HuH-7.5 (cell line): ENCODE results near the gene TMEM273.

Source experiments
- DNase-seq: peaks from one replicate; pipeline ENCODE4 v3.0.0; 2011; ENCODE audit warnings: low spot score

Gene TMEM273

DNA sequence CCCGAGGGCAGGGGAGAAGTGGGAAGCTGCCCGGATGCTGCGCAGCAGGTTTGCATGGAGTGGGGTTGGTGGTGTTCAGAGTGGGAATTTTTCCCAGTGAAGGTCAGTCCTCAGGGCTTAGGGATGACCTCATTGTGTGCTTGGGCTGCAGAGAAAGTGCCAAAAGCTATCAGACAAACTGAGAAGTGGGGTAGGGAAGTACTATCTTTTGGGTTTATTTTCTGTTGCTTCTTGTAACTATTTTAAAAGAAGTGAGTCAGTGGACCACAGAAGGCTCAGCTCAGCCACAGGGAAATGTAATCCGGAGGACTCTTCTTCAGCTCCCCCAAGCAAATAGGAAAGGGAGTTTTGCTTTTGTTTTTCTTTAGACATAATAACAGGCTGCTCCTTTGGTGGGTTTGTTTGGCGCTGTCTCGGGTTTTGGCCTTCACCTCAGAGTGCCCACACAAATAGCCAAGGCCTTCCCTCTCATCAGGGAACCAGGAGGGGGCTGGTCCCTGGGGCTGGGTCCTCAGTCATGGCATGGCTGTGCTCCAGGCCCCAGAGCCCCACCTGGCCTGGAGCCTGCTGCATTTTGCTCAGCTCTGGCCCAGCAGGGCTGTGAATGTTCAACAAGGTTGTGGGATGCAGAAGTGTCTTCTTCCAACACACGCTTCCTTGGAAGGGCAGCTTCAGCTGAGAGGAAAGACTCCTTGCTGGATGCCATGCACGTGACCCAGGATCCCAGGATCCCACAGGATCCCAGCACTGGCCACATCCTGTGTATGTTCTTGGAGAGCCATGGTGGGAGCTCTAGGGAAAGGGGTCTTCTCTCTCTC lies 49.0 kb downstream of the TMEM273 start:
- no peak for DNase-seq

DNA sequence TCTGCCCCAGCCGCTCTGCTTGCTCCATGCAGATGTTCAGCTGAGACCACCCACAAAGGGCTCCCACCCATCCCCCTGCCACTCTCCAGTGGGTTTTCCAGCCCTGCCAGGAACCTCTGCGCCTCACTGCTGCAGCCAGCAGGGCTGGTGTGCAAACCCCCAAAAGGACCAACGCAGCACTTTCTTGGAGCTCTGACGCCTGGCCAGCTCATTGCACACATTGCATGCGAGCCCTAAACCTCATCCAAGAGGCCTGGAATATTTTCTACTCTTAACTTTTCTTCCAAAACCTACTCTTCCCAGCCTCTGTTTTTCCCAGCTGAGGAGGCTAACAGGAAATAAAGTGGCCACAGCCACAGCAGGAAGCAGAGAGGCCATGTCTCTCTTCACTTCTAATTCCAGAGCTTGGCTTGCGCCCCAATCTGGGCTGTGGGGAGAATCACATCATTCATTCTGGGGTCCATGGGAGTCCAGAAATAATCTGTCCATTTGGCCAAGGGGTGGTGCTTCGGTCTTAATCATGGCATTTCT lies 49.8 kb downstream of the TMEM273 start:
- DNase-seq: no peak

DNA sequence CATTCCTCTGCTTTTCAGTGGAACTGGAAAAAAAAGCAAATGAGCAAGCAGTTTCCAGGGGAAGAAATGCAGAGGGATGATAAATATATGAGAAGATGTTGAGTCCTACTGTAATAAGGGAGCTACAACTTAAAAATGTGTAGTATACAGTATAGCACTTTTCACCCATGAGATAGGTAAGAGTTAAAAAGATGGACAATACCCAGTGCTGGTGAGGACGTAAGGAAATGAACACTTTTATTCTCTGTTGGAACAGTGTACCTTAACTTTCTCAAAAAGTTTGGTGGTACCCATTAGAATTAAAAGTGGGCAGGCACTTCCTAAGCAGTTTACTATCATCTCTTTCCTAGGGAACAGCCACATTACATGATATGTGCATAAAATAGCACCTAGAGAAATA lies 51.7 kb downstream of the TMEM273 start:
- no peak for DNase-seq

DNA sequence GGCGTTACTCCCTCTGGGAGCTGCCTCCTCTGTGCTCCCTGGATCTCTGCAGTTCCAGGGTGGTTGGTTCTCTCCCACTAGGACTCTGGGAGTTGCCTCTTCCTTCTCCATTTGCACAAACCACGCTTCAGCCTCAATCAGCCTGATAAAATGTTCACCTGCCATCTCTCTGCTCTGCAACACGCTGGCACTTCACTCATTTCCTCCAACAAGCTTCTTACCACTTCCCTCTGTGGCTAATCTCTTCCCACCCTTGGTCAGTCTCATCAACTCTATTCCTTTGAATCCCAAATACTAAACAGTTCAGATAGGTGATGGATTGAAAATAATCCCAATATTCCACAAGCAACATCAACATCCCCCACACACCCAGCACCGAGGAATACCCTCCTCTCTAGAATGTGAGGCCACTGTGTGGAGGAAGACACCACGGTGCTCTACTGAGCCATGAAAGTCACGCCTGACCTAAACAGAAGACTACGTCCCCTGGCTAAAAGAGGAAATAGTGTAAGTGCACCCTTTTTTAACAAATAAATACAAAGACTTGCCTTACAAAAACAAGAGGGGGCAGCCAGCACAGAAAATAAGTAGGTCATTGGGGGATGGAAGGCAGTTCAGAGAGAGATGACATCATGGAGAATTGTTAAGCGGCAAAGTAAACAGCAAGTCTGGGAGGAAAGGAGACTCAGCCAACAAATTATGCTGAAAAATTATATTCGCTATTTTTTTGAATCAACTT lies 52.4 kb downstream of the TMEM273 start:
- no peak for DNase-seq

DNA sequence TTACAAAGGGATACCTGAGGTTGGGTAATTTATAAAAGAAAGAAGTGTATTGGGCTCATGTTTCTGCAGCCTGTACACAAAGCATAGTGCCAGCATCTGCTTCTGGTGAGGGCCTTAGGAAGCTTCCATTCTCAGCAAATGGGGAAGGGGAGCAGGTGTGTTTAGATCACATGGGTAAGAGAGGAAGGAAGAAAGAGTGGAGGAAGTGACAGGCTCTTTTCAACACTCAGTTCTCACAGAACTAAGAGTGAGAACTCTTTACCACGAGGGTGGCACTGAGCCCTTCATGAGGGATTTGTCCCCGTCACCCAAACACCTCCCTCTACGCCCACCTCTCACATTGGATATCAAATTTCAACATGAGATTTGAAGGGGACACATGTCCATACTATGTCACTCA lies 53.9 kb downstream of the TMEM273 start:
- DNase-seq: no peak

DNA sequence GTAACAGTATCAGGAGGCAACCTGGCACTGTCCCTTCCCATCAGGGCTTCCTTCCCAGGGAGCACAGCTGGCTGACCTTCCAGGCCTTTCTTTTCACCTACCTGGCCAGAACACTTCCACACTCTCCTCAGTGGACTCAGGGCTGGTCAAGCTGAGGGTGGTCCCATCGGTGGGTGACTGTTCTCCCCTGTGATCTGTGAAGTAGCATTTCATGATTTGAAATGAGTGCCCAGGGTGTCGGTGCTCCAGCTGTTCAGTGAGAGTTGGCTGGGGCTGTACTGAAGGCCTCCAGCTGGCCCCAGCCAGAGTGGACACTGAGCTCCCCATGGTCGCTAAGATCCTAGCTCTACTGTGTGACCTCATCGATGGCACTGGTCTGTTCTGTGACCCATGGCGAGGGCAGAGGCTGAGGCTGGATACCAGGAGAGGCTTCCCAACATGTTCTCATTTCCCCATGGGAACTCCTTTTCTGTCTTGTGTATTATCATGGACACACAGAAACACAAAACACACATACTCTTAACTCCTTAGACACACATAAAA lies 54.4 kb downstream of the TMEM273 start, which contains the start of gene FAM170B:
Gene FAM170B, minus strand, starts transcription at position 316 of the 543 bp plus-strand sequence. Its CDS starts 103 bp downstream, at position 213.
- DNase-seq: no peak

DNA sequence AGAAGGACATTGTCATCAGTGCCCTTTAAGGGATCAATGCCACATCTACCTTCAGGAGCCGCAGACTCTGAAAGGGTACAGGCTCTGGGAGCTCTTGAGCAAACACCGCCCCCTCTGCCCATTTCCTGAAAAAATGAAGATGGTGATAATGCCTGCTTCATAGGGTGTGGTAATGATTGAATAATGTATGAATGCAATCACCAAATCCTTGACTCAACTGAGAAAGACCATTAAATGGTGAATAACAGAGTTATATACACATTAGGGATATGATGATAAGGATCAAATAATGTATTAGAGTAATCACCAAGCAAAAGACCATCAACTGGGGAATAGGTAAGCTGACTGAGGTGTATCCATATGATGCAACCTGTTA lies 55.8 kb downstream of the TMEM273 start:
- DNase-seq: no peak

DNA sequence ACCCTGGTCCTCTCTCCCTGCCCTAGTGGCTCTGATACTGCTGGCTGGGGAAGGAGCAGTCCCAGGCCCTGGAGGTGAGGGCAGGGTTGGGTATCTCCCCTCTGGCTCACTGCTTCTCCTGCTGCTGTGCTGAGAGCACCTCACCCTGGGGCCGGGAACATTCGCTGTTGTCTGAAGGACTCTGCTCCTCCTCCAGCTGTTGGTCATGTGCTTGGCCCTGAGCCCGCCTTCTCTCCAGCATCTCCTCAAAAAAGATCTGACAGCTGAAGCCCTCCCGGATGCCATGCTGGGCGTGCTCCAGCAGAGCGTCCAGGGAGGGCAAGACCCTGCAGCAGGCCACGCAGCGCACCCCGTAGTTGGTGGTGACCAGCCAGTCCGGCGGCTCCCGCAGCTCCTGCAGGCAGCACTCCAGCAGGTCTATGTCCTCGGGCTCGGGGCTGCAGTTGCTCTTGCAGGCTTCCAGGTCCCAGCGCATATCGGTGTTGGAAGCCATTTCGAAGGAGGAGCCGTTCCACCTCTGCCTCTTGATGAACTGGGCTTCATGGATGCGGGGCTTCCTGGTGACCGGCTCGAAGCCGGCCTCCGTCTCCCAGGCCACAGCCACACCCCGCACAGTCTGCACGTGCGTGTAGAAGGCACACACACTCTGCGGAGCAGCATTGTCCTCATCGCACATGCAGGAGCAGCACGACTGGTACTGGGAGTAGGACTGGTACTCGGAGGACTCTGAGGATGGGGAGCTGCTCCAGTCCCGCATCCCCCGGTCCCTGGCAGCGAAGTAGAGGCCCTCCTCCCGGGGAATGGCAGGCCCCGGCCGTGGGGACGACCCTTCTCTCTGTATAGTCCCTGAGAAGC lies 56.5 kb downstream of the TMEM273 start:
- no peak for DNase-seq

DNA sequence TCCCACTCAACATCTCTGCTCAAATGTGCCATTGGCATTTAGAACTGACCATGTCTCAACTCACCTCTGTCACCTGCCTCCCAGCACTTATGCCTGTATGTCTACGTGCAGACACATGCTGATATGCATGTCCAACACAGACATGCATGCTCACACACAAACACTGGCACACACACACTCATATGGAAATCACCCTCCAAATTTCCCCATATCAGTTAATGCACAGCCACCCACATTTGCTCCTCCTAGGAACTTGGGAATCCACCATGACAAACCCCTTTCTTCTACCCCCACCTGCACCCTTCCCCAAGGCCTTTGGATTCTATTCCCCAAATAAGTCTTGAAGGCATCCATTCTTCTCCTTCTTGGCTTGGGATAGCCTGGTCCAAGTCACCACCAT lies 58.8 kb downstream of the TMEM273 start:
- DNase-seq: no peak

DNA sequence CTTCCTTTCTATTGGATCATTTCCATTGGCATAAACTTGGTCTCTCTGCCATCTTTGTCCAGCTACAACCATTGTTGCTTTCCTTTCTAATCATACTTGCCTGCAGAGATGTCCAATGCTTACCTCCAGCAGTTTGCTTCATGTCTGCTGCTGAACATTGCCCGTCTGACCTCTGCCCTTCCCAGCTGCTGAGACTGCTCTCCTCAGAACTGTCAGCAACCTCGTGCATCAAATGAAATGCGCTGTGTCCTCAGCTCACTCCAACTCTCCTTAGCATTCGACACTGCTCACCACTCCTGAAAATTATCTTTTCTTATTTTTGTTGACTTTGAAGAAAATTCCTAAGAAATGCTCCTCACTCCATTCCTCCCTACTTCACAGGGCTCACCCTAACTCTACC lies 59.3 kb downstream of the TMEM273 start:
- DNase-seq: no peak

DNA sequence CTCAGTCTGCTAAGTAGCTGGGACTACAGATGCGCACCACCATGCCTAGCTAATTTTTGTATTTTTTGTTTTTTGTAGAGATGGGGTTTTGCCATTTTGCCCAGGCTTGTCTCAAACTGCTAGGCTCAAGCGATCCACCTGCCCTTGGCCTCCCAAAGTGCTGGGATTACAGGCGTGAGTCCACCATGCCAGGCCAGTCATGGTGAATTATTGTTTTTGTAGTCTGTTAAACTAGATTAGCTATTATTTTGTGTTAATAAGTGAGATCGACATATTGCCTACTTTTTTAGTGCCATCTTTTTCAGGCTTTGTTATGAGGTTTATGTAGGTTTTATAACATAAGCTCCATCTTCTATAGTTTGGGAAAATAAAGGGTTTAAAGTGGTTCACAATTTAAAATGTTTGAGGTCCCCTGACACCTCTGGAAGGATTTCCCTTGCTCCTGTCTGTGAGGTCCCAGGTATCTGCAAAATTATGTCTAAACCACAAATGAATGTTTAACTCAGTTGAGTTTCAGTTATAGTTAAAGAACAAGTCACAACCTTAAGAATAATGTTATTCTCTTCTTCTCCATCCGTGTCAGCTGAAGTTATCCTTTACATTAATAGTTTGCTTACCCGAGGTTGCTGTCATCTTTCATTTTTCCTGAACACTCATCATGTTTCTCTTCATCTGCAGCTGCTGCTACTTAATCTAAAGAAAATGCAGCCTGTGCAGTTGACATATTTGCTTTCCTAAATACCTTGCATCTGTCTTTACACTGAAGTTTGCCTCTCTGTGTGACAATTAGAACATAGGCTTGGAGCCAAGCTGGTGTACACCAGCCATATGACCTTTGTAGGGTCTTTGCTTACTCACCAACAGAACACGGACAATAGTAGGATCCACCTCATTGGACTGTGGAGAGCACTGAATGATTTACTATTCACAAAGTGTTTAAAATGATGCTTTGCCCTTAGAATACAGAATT lies 63.9 kb downstream of the TMEM273 start:
- no peak for DNase-seq

DNA sequence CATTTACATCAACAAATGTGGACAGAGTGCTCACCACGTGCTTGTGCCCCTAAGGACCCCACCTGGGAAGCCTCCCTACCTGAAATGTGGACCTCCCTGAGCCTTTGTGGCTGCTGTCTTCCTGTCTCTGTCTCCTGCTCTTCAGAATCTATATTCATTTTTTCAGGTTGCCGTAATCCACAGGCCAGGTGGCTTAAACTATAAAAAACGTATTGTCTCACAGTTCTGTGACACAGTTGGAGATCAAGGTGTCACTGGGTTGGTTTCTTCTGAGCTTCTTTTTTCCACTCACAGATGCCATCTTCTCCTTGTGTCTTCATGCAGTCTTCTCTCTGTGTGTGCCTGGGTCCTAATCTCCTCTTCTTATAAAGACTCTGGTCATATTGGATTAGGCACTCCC lies 67.3 kb downstream of the TMEM273 start:
- no peak for DNase-seq

DNA sequence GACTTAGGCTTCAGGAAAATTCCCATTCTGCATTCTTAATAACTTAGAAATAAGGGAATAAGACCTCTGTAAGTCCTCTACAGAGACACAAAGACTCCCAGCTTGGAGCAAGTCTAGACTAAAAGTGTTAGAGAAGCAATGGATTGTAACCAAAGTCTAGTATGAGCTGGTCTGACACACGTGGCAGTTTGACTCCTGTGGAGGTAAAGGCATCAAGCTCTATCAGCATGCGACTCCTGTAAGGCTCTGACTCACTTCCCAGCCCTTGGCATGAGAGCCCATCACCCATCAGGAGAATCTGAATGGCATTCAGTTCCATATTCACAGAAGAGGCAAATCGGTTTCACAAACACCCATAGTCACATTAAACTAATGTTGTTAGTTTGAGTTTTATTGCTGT lies 68.4 kb downstream of the TMEM273 start:
- no peak for DNase-seq

DNA sequence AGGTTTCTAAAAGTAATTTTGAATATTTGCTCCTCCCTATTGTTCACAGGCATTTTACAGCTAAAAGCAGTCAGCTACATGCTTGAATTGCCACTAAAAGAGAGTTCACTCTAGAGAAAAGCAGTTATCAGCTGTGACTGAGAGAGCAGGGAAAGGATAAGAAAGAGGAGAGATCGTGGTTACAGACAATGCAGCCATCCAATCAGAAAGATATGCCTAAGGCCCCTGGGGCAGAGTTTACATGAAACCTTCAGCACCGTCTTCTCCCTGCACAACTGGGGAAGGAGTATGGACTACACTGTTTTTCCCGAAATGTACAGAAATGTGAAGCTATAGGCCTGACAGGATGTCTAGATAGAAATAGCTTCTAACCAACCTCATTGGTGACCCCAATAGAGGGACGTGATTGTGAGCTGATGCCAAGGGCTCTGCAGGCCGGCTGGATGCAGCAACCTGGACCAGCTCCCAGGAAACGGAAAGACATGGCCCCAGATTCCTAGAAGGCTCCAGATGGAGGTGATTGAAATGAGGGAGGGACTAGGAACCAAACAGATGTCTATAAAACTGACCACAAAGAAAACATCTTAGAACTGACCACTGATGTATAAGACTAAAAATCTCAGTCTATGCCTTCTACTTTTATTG lies 69.6 kb downstream of the TMEM273 start:
- no peak for DNase-seq

DNA sequence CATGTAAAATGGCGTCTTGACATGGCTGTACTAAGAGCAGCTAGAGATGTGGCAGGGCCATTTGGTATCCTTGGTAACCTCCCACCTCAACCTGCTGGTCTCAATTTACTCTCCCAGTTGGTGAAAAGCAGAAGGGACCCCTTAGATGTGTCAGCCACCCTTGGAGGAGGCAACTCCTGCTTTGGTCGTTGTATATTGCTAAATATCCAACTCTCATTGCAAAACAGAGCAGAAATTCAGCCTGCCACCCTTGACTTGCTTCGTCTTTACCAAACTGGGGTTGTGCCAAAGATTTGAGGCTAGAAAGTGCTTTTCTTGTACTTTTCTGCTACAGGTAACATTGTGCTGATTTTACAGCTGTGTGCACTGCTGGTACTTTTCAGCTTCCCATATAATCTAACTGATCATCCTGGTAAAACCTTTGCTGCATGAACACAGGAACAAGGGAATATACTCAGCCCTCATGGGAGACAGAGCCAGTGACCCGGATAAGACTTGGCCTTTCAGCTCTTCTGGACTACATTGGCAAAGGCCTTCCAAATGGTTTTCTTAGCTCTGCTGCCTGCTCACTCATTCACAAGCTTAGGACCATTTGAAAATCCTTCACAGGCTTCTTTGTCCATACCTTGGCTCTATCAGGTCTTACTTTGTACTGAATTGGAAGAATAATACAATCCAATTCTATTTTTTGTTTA lies 70.7 kb downstream of the TMEM273 start:
- DNase-seq: no peak

DNA sequence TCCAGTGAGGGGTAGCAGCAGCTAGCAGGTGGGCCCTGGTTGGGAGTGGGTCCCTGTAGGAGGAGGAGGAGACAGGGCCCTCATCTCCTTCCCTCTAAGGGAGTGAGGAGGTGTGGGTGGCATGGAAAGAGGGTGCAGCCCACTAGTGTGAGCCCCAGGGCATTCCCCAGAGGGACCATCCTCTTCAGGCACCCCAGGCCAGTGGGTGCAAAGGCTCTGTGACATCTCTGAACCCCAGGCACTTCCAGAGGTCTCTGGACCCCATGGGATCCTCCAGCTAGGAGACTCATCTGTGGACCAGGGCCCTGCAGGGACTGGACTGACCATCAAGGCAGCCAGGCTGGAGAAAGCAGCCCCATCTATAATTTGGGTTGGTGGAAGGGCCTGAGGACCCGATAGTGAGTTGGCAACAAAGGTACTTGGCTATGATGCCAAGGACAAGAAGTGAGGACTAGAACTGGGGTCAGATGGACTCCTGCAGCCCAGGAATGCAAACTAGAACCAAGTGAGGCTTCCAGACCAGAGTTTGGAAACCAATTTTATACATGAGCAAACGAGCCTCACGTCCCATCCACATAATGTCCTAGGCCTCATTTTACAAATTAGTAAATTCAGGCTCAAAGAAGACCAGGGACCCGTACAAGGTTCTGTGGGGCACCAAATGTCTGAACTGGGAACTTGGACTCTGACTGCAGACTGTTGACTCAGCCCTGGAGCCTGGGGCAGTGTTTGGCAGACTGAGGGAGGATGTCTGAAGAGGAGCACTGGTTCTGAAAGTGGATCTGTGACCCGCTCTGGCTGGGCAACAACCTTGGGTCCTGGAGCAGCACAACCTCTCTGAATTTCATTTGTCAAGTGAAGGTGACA lies 71.4 kb downstream of the TMEM273 start:
- no peak for DNase-seq

DNA sequence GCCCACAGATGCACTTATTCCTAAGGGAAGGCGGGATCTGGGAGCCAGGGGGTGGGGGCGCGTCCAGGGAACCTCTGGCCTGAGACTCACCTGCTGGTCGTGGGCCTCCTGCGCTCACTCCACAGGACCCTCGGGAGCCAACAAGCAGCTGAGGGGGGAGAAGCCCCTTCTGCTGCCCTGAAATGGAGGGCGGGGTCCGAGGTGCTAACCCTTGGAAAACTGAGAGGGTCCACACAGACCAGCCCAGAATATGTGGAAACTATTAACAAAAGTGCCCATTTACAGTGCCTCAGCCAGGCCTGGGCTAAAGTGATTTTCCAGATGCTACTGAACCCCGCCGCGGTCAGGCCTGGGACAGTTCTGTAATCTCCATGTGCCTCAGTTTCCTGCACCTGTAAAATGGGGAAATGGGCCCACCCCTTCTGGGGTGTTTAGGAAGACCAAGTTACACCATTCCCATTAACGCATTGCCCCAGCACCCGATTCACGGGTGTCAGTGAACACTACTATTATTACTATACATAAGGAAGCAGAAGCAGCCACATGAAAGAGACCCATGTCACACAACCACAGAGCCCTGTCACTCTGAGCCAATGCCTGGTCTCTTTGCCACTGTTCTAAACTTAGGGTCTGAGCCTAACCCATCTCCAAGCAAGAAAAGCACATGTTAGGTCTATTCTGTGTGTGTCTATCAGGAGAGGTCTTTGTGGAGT lies 72.2 kb downstream of the TMEM273 start:
- DNase-seq: no peak
